Colon (tissue), 2 donors: ENCODE data around the gene KLHL18.
"Not testable (repeated sequence)": the region's sequence is repeated elsewhere in the genome, so short reads cannot be mapped to it uniquely, and the experiment has no call there.

Experiments used
- FAIRE-seq: peaks from 2 replicates; lab custom pipeline; 2012; peaks lifted over from hg19 to GRCh38; lab: Jason Lieb, UNC
- donor health status: control.
- donor health status: control.

KLHL18 gene

GRCh38 chr3:47314056-47314764 is 31.5 kb downstream of the KLHL18 start:
- FAIRE-seq: no peak

DNA sequence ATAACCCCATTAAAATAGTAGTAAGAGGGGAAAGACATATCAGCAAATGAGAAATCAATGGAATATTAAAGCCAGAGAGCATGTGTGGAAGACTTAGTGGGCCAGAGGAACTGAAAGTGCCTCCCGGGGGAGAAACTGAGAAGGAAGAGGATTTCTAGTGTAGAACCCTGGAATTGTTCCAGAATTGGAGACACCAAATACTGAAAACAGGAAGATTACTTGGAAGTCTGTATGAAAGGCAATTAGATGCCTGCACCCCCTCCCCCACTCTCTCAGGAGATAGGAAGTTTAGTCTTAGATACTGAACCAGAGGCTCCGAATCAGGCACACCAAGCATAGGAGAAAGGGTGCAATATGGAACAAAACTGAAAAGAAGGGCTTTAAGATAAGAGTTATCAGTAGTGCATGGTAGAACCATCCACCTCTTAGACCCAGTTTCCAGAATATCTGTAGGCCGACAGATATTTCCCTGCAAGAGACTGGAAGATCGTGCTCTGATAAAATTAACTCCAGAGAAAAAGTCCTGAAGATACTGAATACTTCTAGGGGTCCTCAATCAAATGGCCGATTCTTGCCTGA is 32.4 kb downstream of the KLHL18 start:
- FAIRE-seq: no peak

GRCh38 chr3:47316151-47316550 is 33.4 kb downstream of the KLHL18 start:
- not testable (repeated sequence) for FAIRE-seq

DNA sequence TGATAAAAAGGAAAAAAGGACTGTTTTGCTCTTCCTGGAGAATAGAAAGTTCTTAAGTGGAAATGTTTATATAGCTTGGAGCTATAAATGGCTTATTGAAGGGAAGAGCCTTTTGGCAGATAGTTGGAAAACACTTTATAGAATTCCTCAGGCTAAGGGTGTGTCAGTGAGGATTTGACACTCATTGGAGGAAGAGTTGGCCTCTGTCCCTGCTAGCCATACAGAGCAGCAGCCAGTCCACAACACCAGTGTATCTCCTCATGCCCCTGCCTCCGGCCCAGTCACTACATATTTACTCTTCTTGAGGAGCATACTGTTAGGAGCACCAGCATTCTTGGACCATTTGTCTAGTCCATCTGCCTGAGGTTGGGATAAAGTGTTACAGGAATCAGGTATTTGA is 36.2 kb downstream of the KLHL18 start:
- no peak for FAIRE-seq

DNA sequence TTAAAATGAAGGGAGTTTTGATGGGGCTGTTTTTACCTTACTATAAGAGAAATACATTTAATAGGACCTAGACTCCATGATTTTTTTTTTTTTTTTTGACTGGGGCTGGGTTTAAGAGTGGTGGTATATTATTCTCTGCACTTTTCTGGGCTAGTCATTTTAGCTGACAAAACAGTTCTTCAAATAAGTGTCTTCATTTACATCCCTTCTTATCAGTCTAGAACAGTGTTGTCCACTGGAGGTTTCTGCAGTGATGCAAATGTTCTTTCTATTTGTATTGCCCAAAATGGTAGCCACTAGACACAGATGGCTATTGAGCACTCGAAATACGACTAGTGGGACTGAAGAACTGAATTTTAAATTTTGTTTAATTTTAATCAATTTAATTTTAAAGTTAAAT is 37.2 kb downstream of the KLHL18 start:
- no peak for FAIRE-seq

DNA sequence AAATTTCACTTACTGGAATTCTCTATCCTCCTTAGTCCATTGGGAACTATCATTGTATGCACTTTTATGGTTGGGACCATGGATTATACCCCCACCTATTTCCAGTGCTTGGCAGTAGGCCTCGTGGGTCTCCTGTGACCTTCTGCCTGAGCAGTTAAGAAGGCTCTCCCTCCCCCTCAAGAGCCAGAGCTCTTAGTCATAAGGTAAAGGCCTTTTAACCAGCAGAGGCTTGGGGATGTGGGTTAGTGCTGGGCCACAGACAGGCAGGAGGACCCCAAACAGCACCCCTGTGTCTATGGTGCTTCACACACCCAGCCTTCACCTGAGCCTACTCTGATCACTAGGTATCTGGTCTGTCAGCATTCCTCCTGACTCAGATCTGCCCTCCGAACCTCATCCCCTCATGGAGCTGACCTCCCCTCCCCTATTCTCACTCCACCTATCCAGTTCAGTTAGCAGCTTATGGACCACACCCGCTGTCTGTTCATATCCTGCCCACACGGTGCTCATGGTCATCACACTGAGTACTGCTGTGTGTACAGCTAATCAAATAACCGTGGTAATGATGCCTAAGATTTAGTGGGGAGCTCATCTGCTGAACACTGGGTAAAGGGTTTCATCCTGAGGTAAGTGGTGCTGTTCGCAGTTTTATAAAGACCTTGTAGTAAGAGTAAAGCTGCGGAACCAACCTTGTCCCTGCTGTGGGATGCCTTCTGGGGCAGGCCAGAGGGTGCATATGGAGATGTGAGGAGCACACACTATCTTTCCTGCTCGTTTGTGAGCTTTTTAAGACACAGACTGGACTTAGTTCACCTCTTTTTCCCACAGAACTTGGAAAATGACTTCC is 40.9 kb downstream of the KLHL18 start:
- no peak for FAIRE-seq

- no peak for FAIRE-seq
Observed at GRCh38 chr3:47324278-47324865, 41.6 kb downstream of the KLHL18 start.

DNA sequence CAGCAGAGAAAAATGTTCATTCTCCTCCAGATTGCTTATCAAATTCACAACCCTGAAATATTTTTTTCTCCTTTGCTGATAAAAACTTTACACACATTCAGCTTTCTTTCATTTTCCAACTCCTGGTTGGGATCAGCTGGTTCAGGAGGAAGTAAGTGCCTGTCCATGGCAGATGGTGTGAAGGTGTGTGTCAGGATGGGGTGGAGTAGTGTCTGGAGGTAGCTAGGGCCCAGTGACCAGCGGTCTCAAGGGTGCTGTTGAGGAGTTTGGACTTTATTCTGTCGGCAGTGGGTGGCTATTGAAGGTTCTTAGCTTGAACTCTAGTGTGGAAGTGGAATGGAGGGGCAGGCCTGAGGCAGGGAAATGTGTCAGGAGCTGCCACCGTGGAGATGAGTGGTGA is 51.2 kb downstream of the KLHL18 start:
- no peak for FAIRE-seq

DNA sequence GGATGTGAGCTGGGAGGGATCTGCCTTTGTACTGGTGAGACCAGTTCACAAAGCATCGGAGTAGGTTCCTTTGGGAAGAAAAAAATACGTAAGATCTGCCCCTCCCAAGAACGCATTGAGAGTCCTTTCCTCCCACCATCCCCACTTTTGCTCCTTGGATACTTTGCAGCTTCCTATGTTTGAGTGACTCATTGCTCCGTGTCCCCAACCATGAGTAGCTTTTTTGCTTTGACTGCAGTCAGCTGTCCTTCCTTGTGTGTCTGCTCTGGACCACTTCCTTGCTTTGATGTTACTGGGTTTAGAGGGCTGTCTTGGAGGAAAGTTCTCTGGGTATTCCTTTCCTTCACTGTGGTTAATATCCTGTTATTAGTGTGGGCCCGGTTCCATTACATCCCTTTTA is 54.9 kb downstream of the KLHL18 start:
- no peak for FAIRE-seq

GRCh38 chr3:47339951-47340350 is 57.2 kb downstream of the KLHL18 start:
- FAIRE-seq: no peak

DNA sequence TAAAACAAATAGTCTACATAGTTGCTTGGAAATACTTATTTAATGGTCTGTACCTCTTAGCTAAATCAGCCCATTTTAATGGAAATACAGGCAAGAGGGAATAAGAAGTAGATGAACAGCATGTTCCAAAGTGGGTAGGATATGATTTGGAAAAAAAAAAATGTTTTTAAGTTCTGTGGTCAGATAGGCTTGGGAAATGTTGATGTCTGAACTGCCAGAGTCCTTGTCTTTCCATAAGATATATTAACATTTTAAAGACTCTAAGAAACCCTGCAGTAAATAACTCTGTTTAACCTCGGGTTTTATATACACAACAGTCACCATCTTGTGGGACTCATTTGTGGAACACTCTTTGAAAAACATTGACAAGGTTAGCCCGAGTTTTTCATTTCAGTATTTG is 58.1 kb downstream of the KLHL18 start:
- no peak for FAIRE-seq

- no peak for FAIRE-seq
Observed at GRCh38 chr3:47342151-47342550, 59.4 kb downstream of the KLHL18 start.

- no peak for FAIRE-seq
Observed at GRCh38 chr3:47342812-47343211, 60.1 kb downstream of the KLHL18 start.

DNA sequence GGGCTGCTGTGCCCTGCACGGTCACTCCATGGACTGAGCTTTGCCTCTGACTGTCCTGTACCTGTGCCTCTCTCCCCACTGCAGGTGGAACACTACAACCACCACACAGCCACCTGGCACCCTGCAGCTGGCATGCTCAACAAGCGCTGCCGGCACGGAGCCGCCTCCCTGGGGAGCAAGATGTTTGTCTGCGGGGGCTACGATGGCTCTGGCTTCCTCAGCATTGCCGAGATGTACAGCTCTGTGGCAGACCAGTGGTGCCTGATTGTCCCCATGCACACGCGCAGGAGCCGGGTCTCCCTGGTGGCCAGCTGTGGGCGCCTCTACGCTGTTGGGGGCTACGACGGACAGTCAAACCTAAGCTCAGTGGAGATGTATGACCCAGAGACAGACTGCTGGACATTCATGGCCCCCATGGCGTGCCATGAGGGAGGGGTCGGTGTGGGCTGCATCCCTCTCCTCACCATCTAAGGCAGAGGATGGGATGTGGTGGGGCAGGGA is 60.8 kb downstream of the KLHL18 start:
- no peak for FAIRE-seq

DNA sequence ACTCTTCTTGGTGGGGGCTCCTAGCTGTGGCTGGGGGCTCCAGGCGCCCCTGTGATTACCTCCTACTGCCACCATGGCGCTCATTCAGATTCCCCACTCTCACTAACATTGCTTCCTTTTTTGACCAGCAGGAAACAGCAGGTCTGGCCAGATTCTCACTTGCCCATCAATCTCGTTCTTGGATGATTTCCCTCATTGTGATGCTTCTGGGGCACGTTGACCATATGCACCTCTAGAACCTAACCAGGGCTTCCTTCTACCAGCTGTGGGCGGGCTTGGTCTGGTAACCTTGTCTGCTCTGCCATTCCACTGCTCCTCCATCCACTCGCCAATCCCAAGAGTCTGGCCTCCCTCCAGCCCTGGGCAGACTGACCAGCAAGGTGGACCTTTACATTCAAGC is 62.2 kb downstream of the KLHL18 start:
- no peak for FAIRE-seq

DNA sequence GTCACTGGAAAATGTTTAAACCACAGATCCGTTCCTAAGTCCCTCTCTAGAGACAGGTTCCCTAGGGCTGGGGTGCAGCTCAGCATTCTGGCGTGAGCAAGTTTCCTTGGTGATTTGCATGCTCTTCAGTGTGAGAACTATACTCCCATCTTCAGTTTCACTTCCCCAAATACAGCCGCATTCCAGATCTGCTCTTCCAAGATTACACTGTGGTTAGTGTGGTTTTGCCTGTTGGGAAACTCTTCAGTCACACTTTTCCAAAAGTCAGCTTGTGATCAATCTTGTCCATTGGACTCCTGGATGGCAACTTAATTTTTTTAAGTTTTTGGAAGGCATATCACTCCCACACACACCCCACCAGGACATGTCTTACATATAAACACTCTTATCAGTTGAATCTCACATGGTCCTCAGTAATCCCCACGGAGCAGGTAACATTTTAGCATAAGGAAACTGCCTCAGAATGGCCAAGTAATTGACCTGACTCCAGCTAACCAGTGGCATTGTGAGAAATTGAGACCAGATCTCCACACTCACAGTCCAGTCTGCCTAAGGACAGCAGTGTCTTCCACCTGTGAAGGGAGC is 64.6 kb downstream of the KLHL18 start:
- FAIRE-seq: no peak

DNA sequence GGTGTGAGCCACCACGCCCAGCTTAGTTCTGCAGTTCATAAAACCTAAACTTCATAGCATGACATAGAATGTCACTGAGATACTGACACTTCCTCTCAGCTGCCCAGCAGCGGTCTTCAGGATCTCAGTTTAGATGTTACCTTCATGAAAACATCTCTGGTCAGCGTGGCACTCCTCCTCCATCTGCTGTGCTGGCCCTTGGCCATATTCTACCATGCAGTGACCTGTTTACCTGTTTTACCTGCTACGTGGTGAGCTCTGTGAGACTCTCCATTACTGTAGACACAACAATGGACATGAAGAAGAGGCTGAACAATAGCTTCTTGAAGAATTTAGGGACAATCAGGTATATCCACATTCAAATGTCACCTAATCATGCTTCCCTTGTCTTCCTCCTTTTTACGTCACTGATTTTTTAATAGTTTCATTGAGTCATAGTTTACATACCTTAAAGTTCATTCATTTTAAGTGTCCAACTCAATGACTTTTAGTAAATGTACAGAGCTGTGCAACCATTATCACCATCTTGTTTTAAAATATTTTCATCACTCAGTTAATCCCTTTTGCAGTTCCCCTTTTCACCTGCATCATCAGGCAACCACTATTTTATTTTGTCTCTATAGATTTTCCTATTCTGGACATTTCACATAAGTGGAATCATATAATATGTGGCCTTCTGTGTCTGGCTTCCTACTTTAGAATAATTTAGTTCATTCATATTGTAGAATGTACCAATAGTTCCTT is 65.8 kb downstream of the KLHL18 start:
- no peak for FAIRE-seq

- no peak for FAIRE-seq
Observed at GRCh38 chr3:47355010-47355409, 72.3 kb downstream of the KLHL18 start.

- no peak for FAIRE-seq
Observed at GRCh38 chr3:47356201-47356600, 73.5 kb downstream of the KLHL18 start.

DNA sequence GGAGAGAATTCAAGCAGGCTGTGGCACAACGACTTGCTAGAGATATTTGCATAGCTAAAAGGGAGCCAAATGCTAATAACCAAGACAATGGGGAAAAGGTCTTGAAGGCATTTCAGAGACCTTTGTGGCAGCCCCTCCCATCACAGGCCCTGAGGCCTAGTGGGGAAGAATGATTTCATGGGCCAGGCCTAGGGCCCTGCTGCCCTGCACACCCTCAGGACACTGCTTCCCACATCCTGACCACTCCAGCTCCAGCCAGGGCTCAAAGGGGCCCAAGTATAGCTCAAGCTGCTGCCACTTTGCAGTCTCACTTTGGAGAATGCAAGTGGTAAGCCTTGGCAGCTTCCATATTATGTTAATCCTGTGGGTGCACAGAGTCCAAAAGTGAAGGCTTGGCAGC is 76.6 kb downstream of the KLHL18 start:
- FAIRE-seq: no peak

- not testable (repeated sequence) for FAIRE-seq
Observed at GRCh38 chr3:47360110-47360517, 77.4 kb downstream of the KLHL18 start.

DNA sequence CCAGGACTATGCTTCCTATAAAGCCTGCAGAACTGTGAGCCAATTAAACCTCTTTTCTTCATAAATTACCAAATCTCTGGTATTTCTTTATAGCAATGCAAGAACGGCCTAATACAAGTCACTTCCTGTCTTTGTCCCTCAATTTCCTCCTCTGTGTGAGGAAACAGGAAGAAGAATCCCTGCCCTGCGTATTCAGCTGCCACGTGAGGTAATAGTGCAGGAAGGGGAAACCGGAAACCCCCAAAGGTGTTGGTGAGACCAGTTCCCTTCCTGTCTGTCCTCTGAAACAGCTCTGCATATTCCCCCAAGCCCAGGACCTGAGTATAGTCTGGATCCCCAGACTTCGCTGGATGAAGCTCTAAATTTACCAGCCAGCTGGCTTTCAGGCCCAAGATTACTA is 80.0 kb downstream of the KLHL18 start:
- no peak for FAIRE-seq
